Smooth muscle cell (in vitro differentiated cells): ENCODE measurements around the gene MECP2. TPM values are rescaled to one million over a fixed set of nuclear protein-coding genes. Genes with fewer than 3 reads are reported as not detected.

Experiments
- DNase-seq: peaks from one replicate; lab custom pipeline; 2025; ENCODE audit not compliant: unreplicated experiment; lab: John Stamatoyannopoulos, UW
- H2AFZ ChIP-seq: fragments of 200-600 bp; sonication (generic); 2 replicates; pipeline ENCODE4 v1.6.0; 2016; ENCODE audit warnings: antibody characterized with exemption, low read depth, mild to moderate bottlenecking
- H3F3A ChIP-seq: fragments of 200-600 bp; sonication (generic); 2 replicates; pipeline ENCODE4 v1.6.0; 2017; ENCODE audit warnings: antibody characterized with exemption, low read depth
- H3K27ac ChIP-seq: fragments of 200-600 bp; sonication (generic); 2 replicates; pipeline ENCODE4 v1.5.1; 2016; ENCODE audit warnings: low read depth, mild to moderate bottlenecking
- H3K27me3 ChIP-seq: fragments of 200-600 bp; sonication (generic); 2 replicates; pipeline ENCODE4 v1.6.1; 2016; ENCODE audit warnings: low read depth, mild to moderate bottlenecking
- H3K36me3 ChIP-seq: fragments of 200-600 bp; sonication (generic); 2 replicates; pipeline ENCODE4 v1.5.1; 2016; ENCODE audit warnings: low read depth
- H3K4me1 ChIP-seq: fragments of 200-600 bp; sonication (generic); 2 replicates; pipeline ENCODE4 v1.5.1; 2016; ENCODE audit warnings: low read depth
- H3K4me2 ChIP-seq: fragments of 200-600 bp; sonication (generic); 2 replicates; pipeline ENCODE4 v1.6.0; 2016; ENCODE audit warnings: mild to moderate bottlenecking
- H3K4me3 ChIP-seq: fragments of 200-600 bp; sonication (generic); 2 replicates; pipeline ENCODE4 v1.5.1; 2016; ENCODE audit warnings: mild to moderate bottlenecking
- H3K79me2 ChIP-seq: fragments of 200-600 bp; sonication (generic); 2 replicates; pipeline ENCODE4 v1.6.0; 2016; ENCODE audit warnings: low read depth, mild to moderate bottlenecking
- H3K9ac ChIP-seq: fragments of 200-600 bp; sonication (generic); 2 replicates; pipeline ENCODE4 v1.6.0; 2016; ENCODE audit warnings: low read depth
- H3K9me3 ChIP-seq: fragments of 200-600 bp; sonication (generic); replicated peaks from 2 replicates; pipeline ENCODE4 v1.5.1; 2016; ENCODE audit warnings: low read depth
- H4K20me1 ChIP-seq: fragments of 200-600 bp; sonication (generic); 2 replicates; pipeline ENCODE4 v1.6.0; 2016; ENCODE audit warnings: low read depth
- CTCF ChIP-seq: fragments of 200-600 bp; sonication (generic); IDR thresholded peaks from 2 replicates; pipeline ENCODE4 v1.5.1; 2017; ENCODE audit warnings: borderline replicate concordance, mild to moderate bottlenecking, antibody characterized with exemption; ENCODE audit not compliant: insufficient read depth, poor library complexity, severe bottlenecking
- WGBS: methylation state at CpG from one replicate; pipeline ENCODE4 v1.1.7; 2016; ENCODE audit warnings: low lambda C conversion rate; 5-methylcytosine and 5-hydroxymethylcytosine counted together
- polyA plus RNA-seq: library from polyadenylated mRNA; unstranded; fragments of >200 nt; fragmentation: Nextera tagmentation; extraction: Ambion mirVana; gene quantifications from 2 replicates; pipeline ENCODE4 v1.2.1, GENCODE V29; 2016
- total RNA-seq: library from RNA; depleted of rRNA; stranded (reverse); fragments of >200 nt; gene quantifications from 2 replicates; pipeline ENCODE4 v1.2.3, GENCODE V29; 2014

The MECP2 gene
- total and polyA plus RNA-seq, 2 experiments from 2014 or later, result 11.9 to 13.1 TPM

GRCh38 chrX:154020536-154021115, 76.9 kb downstream of the MECP2 start:
- WGBS, result 80% methylated on average over 9 of the region's 9 CpGs
- Histone ChIP-seq H3K9ac (peak overlapping the region; percentile 81), H3K4me2 (peak overlapping the region; percentile 79), H3K79me2 (peaks cover 6% of the 10 kb centered on the region), H3K9me3 (no peaks in the 10 kb centered on the region), H3F3A (no peaks in the 10 kb centered on the region), H4K20me1 (no peaks in the 10 kb centered on the region), H2AFZ (no peak overlapping the region), H3K4me3 (peak overlapping the region; percentile 38), H3K27me3 (no peaks in the 10 kb centered on the region), H3K27ac (peak overlapping the region; percentile 80), H3K36me3 (no peaks in the 10 kb centered on the region), H3K4me1 (peaks cover 5% of the 10 kb centered on the region)
- no peak for DNase-seq
- TF ChIP-seq CTCF, result no peak

GRCh38 chrX:154019633-154020528, 77.6 kb downstream of the MECP2 start, which contains the start of gene IRAK1:
IRAK1 (minus strand) TSS chrX:154019902; CDS start chrX:154019812, 90 bp downstream.
- Histone ChIP-seq H3K4me2 (peak within 1 kb of the TSS; percentile 82), H3K27ac (peak within 1 kb of the TSS; percentile 80), H3K4me1 (peaks cover 5% of the 10 kb centered on the region), H2AFZ (no peak within 1 kb of the TSS), H3K79me2 (peaks cover 6% of the 10 kb centered on the region), H3K9ac (peak within 1 kb of the TSS; percentile 81), H3K9me3 (no peaks in the 10 kb centered on the region), H3K36me3 (no peaks in the 10 kb centered on the region), H3F3A (no peaks in the 10 kb centered on the region), H3K4me3 (peak within 1 kb of the TSS; percentile 42), H4K20me1 (no peaks in the 10 kb centered on the region), H3K27me3 (no peaks in the 10 kb centered on the region)
- WGBS, result 43% methylated on average over 53 of the region's 99 CpGs
- DNase-seq, result no peak
- TF ChIP-seq CTCF, result no peak

GRCh38 chrX:154019061-154019621, 78.4 kb downstream of the MECP2 start:
- no peak for TF ChIP-seq CTCF
- H3F3A ChIP-seq, result no peaks in the 10 kb centered on the region
- no peak for DNase-seq
- no peaks in the 10 kb centered on the region for H3K9me3 ChIP-seq
- 70% methylated on average over 24 of the region's 45 CpGs for WGBS
- no peaks in the 10 kb centered on the region for H4K20me1 ChIP-seq
- no peaks in the 10 kb centered on the region for H3K36me3 ChIP-seq
- peaks cover 5% of the 10 kb centered on the region for H3K4me1 ChIP-seq
- H3K27ac ChIP-seq, result peak overlapping the region; percentile 59
- no peak overlapping the region for H2AFZ ChIP-seq
- peaks cover 6% of the 10 kb centered on the region for H3K79me2 ChIP-seq
- H3K4me2 ChIP-seq, result peak overlapping the region; percentile 82
- peak overlapping the region; percentile 60 for H3K9ac ChIP-seq
- H3K4me3 ChIP-seq, result peak overlapping the region; percentile 42
- no peaks in the 10 kb centered on the region for H3K27me3 ChIP-seq
